SK-N-MC (cell line): ENCODE results near the gene RHCG.

ENCODE experiments used
- EZH2 ChIP-seq: fragments of 200-600 bp; sonication (generic); IDR thresholded peaks from one replicate; pipeline ENCODE4 v1.6.1; 2017; ENCODE audit warnings: antibody characterized with exemption
- POLR2AphosphoS5 ChIP-seq: IDR thresholded peaks from 2 replicates; pipeline ENCODE4 v1.6.1; 2012; ENCODE audit warnings: mild to moderate bottlenecking, low read depth, low read length, borderline replicate concordance

DNA sequence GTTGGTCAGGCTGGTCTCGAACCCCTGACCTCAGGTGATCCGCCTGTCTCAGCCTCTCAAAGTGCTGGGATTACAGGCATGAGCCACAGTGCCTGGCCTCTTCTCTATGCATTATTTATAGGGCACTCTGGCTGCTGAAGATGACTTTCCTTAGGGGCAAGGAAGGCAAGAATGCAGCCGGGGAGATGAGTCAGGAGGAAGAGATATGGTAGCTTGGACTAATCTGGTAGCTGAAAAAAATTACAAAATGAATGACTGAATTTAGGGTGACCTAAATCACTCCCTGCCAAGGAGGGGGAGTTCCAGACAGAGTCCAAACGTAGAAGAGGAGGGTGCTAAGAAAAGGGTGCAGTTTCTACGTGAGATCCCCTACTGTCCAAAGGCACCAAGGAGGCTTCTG is 14.2 kb downstream of the RHCG start:
- TF ChIP-seq POLR2AphosphoS5 (no peak), EZH2 (no peak)
